ENCODE results near the gene TLE4. TPM values are rescaled to one million over a fixed set of nuclear protein-coding genes. Genes with fewer than 3 reads are reported as not detected.

Gene TLE4
- total and polyA plus RNA-seq, 2 donors (not counting 1 experiment from before 2014, with no cell fraction given): 13.5 to 35.0 TPM

GRCh38 chr9:79613145-79613544 is 41.4 kb downstream of the TLE4 start:
- no peak for DNase-seq (ENCODE audit: low read depth in 2 of 2)
- no peak overlapping the region for H2AFZ ChIP-seq (ENCODE audit: low read length)
- H3K4me3 ChIP-seq (replicated peaks in 1 of 4; ENCODE audit: control extremely low read depth in 1 of 4, insufficient read depth in 1 of 4, low read depth in 3 of 4, low read length in 4 of 4): no peak overlapping the region
- no peak for TF ChIP-seq CTCF (conservative IDR thresholded peaks at IDR 0.05 in 1 of 2, IDR thresholded peaks at IDR 0.05 in 1 of 2; ENCODE audit: low read depth in 1 of 2, low read length in 2 of 2)
- no peak for TF ChIP-seq EZH2 (IDR thresholded peaks at IDR 0.05; ENCODE audit: low read length, missing control alignments)
- no peaks in the 10 kb centered on the region for H4K20me1 ChIP-seq (ENCODE audit: control insufficient read depth, extremely low read depth, insufficient read depth, low read length)
- no peak overlapping the region for H3K27ac ChIP-seq (ENCODE audit: insufficient read depth, low read length)
- no peaks in the 10 kb centered on the region for H3K79me2 ChIP-seq (ENCODE audit: control insufficient read depth, insufficient read depth, low read length)
- peaks cover 2% of the 10 kb centered on the region for H3K36me3 ChIP-seq (ENCODE audit: control insufficient read depth, insufficient read depth, low read length)
- peaks cover 11% of the 10 kb centered on the region for H3K4me1 ChIP-seq (ENCODE audit: control insufficient read depth, extremely low read depth, insufficient read depth, low read length)
- H3K9me3 ChIP-seq (ENCODE audit: control insufficient read depth, insufficient read depth, low read depth, low read length): no peaks in the 10 kb centered on the region
- H3K27me3 ChIP-seq (ENCODE audit: control insufficient read depth, insufficient read depth, low read length): no peaks in the 10 kb centered on the region
- no peak overlapping the region for H3K9ac ChIP-seq (ENCODE audit: insufficient read depth, low read length)
- no peak overlapping the region for H3K4me2 ChIP-seq (ENCODE audit: extremely low read depth, insufficient read depth, low read length)

GRCh38 chr9:79615038-79615437 is 43.3 kb downstream of the TLE4 start:
- Histone ChIP-seq H3K36me3 (ENCODE audit: control insufficient read depth, insufficient read depth, low read length) (peaks cover 2% of the 10 kb centered on the region), H4K20me1 (ENCODE audit: control insufficient read depth, extremely low read depth, insufficient read depth, low read length) (no peaks in the 10 kb centered on the region), H3K4me2 (ENCODE audit: extremely low read depth, insufficient read depth, low read length) (no peak overlapping the region), H2AFZ (ENCODE audit: low read length) (no peak overlapping the region), H3K27me3 (ENCODE audit: control insufficient read depth, insufficient read depth, low read length) (no peaks in the 10 kb centered on the region), H3K9me3 (ENCODE audit: control insufficient read depth, insufficient read depth, low read depth, low read length) (no peaks in the 10 kb centered on the region), H3K4me1 (ENCODE audit: control insufficient read depth, extremely low read depth, insufficient read depth, low read length) (peaks cover 9% of the 10 kb centered on the region), H3K79me2 (ENCODE audit: control insufficient read depth, insufficient read depth, low read length) (no peaks in the 10 kb centered on the region), H3K9ac (ENCODE audit: insufficient read depth, low read length) (no peak overlapping the region), H3K4me3 (replicated peaks in 1 of 4; ENCODE audit: control extremely low read depth in 1 of 4, insufficient read depth in 1 of 4, low read depth in 3 of 4, low read length in 4 of 4) (no peak overlapping the region), H3K27ac (ENCODE audit: insufficient read depth, low read length) (no peak overlapping the region)
- no peak for TF ChIP-seq CTCF (conservative IDR thresholded peaks at IDR 0.05 in 1 of 2, IDR thresholded peaks at IDR 0.05 in 1 of 2; ENCODE audit: low read depth in 1 of 2, low read length in 2 of 2)
- no peak for TF ChIP-seq EZH2 (IDR thresholded peaks at IDR 0.05; ENCODE audit: low read length, missing control alignments)
- no peak for DNase-seq (ENCODE audit: low read depth in 2 of 2)

DNA sequence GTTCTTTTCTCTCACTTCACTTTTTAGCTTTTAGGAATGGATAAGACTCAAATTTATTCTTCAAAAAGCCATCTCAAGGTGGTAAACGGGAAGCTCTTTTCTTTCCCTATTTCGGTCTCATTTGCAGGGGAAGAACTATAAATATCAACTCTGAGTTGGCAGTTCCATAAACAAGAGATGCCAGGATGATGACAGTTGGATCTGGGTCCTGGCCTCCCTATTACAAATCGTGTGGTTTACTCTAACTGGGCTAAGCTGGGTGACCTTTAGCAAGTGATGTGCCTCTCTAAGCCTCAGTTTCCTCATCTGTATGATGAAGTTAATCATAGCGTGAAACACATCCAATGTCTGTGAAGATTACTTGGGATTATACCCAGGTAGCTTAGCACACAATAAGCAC is 44.2 kb downstream of the TLE4 start:
- no peak overlapping the region for H3K27ac ChIP-seq (ENCODE audit: insufficient read depth, low read length)
- no peaks in the 10 kb centered on the region for H3K79me2 ChIP-seq (ENCODE audit: control insufficient read depth, insufficient read depth, low read length)
- H2AFZ ChIP-seq (ENCODE audit: low read length): no peak overlapping the region
- no peak overlapping the region for H3K9ac ChIP-seq (ENCODE audit: insufficient read depth, low read length)
- no peaks in the 10 kb centered on the region for H4K20me1 ChIP-seq (ENCODE audit: control insufficient read depth, extremely low read depth, insufficient read depth, low read length)
- H3K36me3 ChIP-seq (ENCODE audit: control insufficient read depth, insufficient read depth, low read length): peaks cover 2% of the 10 kb centered on the region
- TF ChIP-seq CTCF (conservative IDR thresholded peaks at IDR 0.05 in 1 of 2, IDR thresholded peaks at IDR 0.05 in 1 of 2; ENCODE audit: low read depth in 1 of 2, low read length in 2 of 2) (no peak), EZH2 (IDR thresholded peaks at IDR 0.05; ENCODE audit: low read length, missing control alignments) (no peak)
- no peak overlapping the region for H3K4me2 ChIP-seq (ENCODE audit: extremely low read depth, insufficient read depth, low read length)
- H3K4me1 ChIP-seq (ENCODE audit: control insufficient read depth, extremely low read depth, insufficient read depth, low read length): peaks cover 9% of the 10 kb centered on the region
- H3K4me3 ChIP-seq (replicated peaks in 1 of 4; ENCODE audit: control extremely low read depth in 1 of 4, insufficient read depth in 1 of 4, low read depth in 3 of 4, low read length in 4 of 4): no peak overlapping the region
- H3K27me3 ChIP-seq (ENCODE audit: control insufficient read depth, insufficient read depth, low read length): no peaks in the 10 kb centered on the region
- no peaks in the 10 kb centered on the region for H3K9me3 ChIP-seq (ENCODE audit: control insufficient read depth, insufficient read depth, low read depth, low read length)
- peak; percentile 13 to 36 for DNase-seq (ENCODE audit: low read depth in 2 of 2)
